Caco-2 (cell line): ENCODE measurements around the gene RNF123. TPM values are rescaled to one million over a fixed set of nuclear protein-coding genes. Genes with fewer than 3 reads are reported as not detected.
A peak's percentile ranks its signal among the peaks of the same experiment; 100 is the strongest.

ENCODE experiments used
- BruUV-seq: library from RNA; stranded (reverse); fragments of 400-500 nt; replicated peaks from 2 replicates; lab custom pipeline; 2021; lab: Mats Ljungman, UMichigan
- CTCF ChIA-PET: fragments of 300-600 bp; sonication (Branson Sonifier 250); formaldehyde crosslinking; loops from one replicate; lab custom pipeline; 2022; ENCODE audit warnings: antibody characterized with exemption; lab: Charles Lee
- POLR2A ChIA-PET: fragments of 300-600 bp; sonication (Branson Sonifier 250); formaldehyde crosslinking; loops from one replicate; lab custom pipeline; 2022; ENCODE audit warnings: antibody characterized with exemption; lab: Charles Lee
- DNase-seq, 2 experiments: peaks; one replicate each; pipeline versions ENCODE4 v3.0.0 to v3.0.0-alpha.2; 2020 to 2022
- H3K27me3 ChIP-seq: replicated peaks from 2 replicates; pipeline ENCODE4 v1.6.0; 2011; ENCODE audit warnings: low read length; ENCODE audit not compliant: control insufficient read depth, insufficient read depth
- H3K36me3 ChIP-seq: 2 replicates; pipeline ENCODE4 v1.5.1; 2011; ENCODE audit warnings: low read length; ENCODE audit not compliant: control insufficient read depth, insufficient read depth
- H3K4me1 ChIP-seq: fragments of 250-450 bp; sonication (Bioruptor Pico); 2 replicates; pipeline ENCODE4 v1.5.1; 2020; ENCODE audit warnings: mild to moderate bottlenecking
- H3K4me3 ChIP-seq: 2 replicates; pipeline ENCODE4 v1.5.1; 2011; ENCODE audit warnings: low read depth, mild to moderate bottlenecking, control low read depth, low read length
- H3K9me3 ChIP-seq: fragments of 250-450 bp; sonication (Bioruptor Pico); 2 replicates; pipeline ENCODE4 v1.5.1; 2020; ENCODE audit warnings: mild to moderate bottlenecking, moderate library complexity
- H3K27ac Mint-ChIP-seq: one replicate; pipeline ENCODE4 v1.8.0; 2022; ENCODE audit warnings: mixed read lengths; ENCODE audit not compliant: unreplicated experiment
- H3K27me3 Mint-ChIP-seq: one replicate; pipeline ENCODE4 v1.8.0; 2022; ENCODE audit warnings: mixed read lengths; ENCODE audit not compliant: insufficient read depth, unreplicated experiment
- H3K36me3 Mint-ChIP-seq: one replicate; pipeline ENCODE4 v1.8.0; 2022; ENCODE audit warnings: mild to moderate bottlenecking, mixed read lengths; ENCODE audit not compliant: insufficient read depth, unreplicated experiment
- H3K4me1 Mint-ChIP-seq: one replicate; pipeline ENCODE4 v1.8.0; 2022; ENCODE audit warnings: low read depth, mixed read lengths; ENCODE audit not compliant: unreplicated experiment
- H3K4me3 Mint-ChIP-seq: one replicate; pipeline ENCODE4 v1.8.0; 2022; ENCODE audit warnings: mild to moderate bottlenecking, moderate library complexity, mixed read lengths; ENCODE audit not compliant: unreplicated experiment
- H3K9me3 Mint-ChIP-seq: one replicate; pipeline ENCODE4 v1.8.0; 2022; ENCODE audit warnings: mixed read lengths; ENCODE audit not compliant: unreplicated experiment
- intact Hi-C: fragments of 100-400 bp; cut with micrococcal nuclease; formaldehyde crosslinking; loops from one replicate; pipeline ENCODE4 v1.10.0; 2022; ENCODE audit not compliant: unreplicated experiment
- total RNA-seq: library from RNA; stranded (reverse); gene quantifications from 2 replicates; pipeline ENCODE4 v1.2.3, GENCODE V29; 2022
- TF ChIP-seq, protein P1 (sequence below), 2 experiments: fragments of 200-600 bp in 1 of 2; IDR thresholded peaks; 1 replicate in 1 of 2; 2 replicates in 1 of 2; pipeline versions ENCODE4 v1.5.1 to v1.8.0; 2011 to 2022; ENCODE audit warnings: antibody characterized with exemption in 1 of 2, control low read depth in 1 of 2, inconsistent platforms in 1 of 2, low read depth in 1 of 2, low read length in 1 of 2, mild to moderate bottlenecking in 1 of 2, moderate library complexity in 1 of 2; ENCODE audit not compliant: insufficient read depth in 1 of 2, severe bottlenecking in 1 of 2, unreplicated experiment in 1 of 2

The RNF123 gene
- total RNA-seq, 1 experiment from 2014 or later = 45.2 TPM

DNA sequence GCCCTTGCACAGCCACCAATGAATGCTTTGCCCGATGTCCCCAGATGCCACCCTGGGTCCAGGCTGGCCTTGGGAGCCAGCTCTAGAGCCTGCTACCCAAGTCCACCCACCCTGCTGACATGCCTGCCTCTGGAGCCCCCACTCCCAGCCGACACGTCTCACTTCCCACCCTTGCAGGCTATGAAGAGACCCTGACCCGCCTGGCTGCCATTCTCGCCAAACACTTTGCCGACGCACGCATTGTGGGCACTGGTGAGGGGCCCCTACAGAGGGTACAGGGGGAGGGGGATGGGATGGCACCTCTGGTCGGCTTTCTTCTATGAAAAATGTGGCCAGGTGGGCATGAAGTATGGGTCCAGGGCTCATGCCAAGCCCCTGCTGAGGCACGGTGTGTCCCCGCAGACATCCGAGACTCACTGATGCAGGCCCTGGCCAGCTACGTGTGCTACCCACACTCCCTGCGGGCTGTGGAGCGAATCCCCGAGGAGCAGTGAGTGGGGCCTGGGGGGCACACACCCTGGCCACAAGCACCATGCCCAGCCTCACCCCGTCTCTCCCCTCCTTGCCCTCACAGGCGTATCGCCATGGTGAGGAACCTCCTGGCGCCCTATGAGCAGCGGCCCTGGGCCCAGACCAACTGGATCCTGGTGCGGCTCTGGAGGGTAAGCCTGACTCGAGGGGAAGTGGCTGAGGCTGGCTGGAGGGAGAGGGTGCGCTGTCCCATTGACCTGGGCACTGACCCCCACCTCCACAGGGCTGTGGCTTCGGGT, 24.2 kb downstream of the RNF123 start:
- no peaks in the 10 kb centered on the region for H3K9me3 Mint-ChIP-seq
- Histone ChIP-seq H3K9me3 (no peaks in the 10 kb centered on the region), H3K4me3 (no peak overlapping the region), H3K4me1 (no peaks in the 10 kb centered on the region), H3K27me3 (no peaks in the 10 kb centered on the region), H3K36me3 (no peaks in the 10 kb centered on the region)
- TF ChIP-seq, protein P1, sequence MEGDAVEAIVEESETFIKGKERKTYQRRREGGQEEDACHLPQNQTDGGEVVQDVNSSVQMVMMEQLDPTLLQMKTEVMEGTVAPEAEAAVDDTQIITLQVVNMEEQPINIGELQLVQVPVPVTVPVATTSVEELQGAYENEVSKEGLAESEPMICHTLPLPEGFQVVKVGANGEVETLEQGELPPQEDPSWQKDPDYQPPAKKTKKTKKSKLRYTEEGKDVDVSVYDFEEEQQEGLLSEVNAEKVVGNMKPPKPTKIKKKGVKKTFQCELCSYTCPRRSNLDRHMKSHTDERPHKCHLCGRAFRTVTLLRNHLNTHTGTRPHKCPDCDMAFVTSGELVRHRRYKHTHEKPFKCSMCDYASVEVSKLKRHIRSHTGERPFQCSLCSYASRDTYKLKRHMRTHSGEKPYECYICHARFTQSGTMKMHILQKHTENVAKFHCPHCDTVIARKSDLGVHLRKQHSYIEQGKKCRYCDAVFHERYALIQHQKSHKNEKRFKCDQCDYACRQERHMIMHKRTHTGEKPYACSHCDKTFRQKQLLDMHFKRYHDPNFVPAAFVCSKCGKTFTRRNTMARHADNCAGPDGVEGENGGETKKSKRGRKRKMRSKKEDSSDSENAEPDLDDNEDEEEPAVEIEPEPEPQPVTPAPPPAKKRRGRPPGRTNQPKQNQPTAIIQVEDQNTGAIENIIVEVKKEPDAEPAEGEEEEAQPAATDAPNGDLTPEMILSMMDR (IDR thresholded peaks at IDR 0.05; ENCODE audit: insufficient read depth in 1 of 2, low read depth in 1 of 2, low read length in 1 of 2, severe bottlenecking in 1 of 2, unreplicated experiment in 1 of 2) = no peak
- peaks cover 34% of the 10 kb centered on the region for H3K36me3 Mint-ChIP-seq
- no peaks in the 10 kb centered on the region for H3K27me3 Mint-ChIP-seq
- no peaks in the 10 kb centered on the region for H3K4me1 Mint-ChIP-seq
- CTCF ChIA-PET = interaction anchor here (0.7 kb wide), 1 partner anchor 10 kb away, joined by 4 read pairs; no protein-coding TSS in a partner anchor
- POLR2A ChIA-PET = no interaction called here
- intact Hi-C loops = no loop called here
- H3K27ac Mint-ChIP-seq = no peak overlapping the region
- no TSS peak for BruUV-seq
- peak in 1 of 2 experiments; percentile 32 for DNase-seq
- H3K4me3 Mint-ChIP-seq = no peak overlapping the region

DNA sequence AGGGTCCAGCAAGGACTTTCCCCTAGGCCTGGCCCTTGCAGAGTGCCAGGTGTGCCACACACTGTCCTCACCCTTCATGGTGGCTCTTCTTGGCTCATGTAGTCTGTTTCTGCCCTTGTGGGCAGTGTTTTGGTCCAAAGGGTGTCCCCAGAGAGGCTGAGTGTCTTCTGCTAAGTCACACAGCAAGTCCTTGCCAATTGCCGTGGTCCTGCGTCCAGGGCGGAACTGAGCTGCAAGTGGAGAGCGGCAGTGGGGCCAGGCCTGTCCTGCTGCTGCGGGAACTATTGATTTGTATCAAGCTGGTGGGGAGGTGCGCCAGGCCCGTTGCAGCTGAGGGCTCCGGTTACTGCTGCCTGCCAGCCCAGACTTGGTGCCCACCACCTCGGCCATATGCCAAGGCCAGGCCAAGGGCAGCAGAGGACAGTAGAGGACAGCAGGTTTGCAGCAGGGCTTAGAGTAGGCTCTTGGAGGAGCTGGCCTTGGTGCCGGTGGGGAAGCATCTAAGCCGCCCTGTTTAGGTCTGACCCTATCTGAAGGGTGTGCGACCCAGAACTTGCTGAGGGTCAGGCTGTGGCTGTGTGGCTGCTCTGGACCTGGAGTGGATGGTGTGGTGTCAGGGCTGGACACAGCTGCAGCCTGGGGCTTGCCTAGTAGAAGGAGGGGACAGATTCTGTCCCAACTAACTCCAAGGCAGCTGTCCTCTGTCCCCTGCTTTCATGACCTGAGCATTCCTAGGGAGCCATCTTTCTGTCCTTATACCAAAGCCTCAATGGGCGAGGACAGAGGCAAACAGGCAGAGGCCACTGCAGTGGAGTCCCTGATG, 25.6 kb downstream of the RNF123 start:
- peak in 1 of 2 experiments; percentile 30 for DNase-seq
- Mint-ChIP-seq H3K4me3 (no peak overlapping the region), H3K9me3 (no peaks in the 10 kb centered on the region), H3K36me3 (peaks cover 48% of the 10 kb centered on the region), H3K4me1 (no peaks in the 10 kb centered on the region), H3K27ac (no peak overlapping the region), H3K27me3 (no peaks in the 10 kb centered on the region)
- CTCF ChIA-PET = no interaction called here
- intact Hi-C loops = loop anchor here (5.0 kb wide), 1 partner anchor 122 kb away; no protein-coding TSS in a partner anchor
- Histone ChIP-seq H3K27me3 (no peaks in the 10 kb centered on the region), H3K36me3 (no peaks in the 10 kb centered on the region), H3K4me1 (no peaks in the 10 kb centered on the region; the same call in 1 of the 2 replicates), H3K4me3 (no peak overlapping the region), H3K9me3 (no peaks in the 10 kb centered on the region)
- POLR2A ChIA-PET = no interaction called here
- TF ChIP-seq, protein P1 (IDR thresholded peaks at IDR 0.05; ENCODE audit: insufficient read depth in 1 of 2, low read depth in 1 of 2, low read length in 1 of 2, severe bottlenecking in 1 of 2, unreplicated experiment in 1 of 2) = no peak
- no TSS peak for BruUV-seq

DNA sequence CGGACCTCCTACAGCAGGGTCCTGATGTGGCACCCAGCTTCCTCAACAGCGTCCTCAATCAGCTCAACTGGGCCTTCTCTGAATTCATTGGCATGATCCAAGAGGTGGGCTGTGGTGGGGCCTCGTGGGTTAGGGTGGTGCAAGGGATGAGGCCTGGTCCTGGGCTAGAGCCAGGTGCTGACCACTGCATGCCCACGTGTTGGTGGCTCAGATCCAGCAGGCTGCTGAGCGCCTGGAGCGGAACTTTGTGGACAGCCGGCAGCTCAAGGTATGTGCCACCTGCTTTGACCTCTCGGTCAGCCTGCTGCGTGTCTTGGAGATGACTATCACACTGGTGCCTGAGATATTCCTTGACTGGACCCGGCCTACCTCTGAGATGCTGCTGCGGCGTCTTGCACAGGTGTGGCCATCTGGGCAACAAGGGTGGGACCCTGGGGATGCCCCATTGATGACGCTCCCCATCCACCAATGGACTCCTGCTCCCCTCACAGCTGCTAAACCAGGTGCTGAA, 26.3 kb downstream of the RNF123 start:
- Histone ChIP-seq H3K4me1 (no peaks in the 10 kb centered on the region; the same call in 1 of the 2 replicates), H3K36me3 (no peaks in the 10 kb centered on the region), H3K27me3 (no peaks in the 10 kb centered on the region), H3K4me3 (no peak overlapping the region), H3K9me3 (no peaks in the 10 kb centered on the region)
- ChIA-PET CTCF (no interaction called here), POLR2A (no interaction called here)
- H3K9me3 Mint-ChIP-seq = no peaks in the 10 kb centered on the region
- no peaks in the 10 kb centered on the region for H3K27me3 Mint-ChIP-seq
- TF ChIP-seq, protein P1 (IDR thresholded peaks at IDR 0.05; ENCODE audit: insufficient read depth in 1 of 2, low read depth in 1 of 2, low read length in 1 of 2, severe bottlenecking in 1 of 2, unreplicated experiment in 1 of 2) = no peak
- intact Hi-C loops = loop anchor here (5.0 kb wide), 1 partner anchor 122 kb away; no protein-coding TSS in a partner anchor
- no peak for DNase-seq
- H3K36me3 Mint-ChIP-seq = peaks cover 55% of the 10 kb centered on the region
- H3K4me1 Mint-ChIP-seq = no peaks in the 10 kb centered on the region
- no peak overlapping the region for H3K4me3 Mint-ChIP-seq
- H3K27ac Mint-ChIP-seq = no peak overlapping the region
- BruUV-seq = no TSS peak
